Loucy (cell line): ENCODE results near the gene PAFAH1B1.

ENCODE experiments used
- H2AFZ ChIP-seq: fragments of 200-600 bp; sonication (generic); 2 replicates; pipeline ENCODE4 v1.6.0; 2016; ENCODE audit warnings: antibody characterized with exemption, mild to moderate bottlenecking, low read length, moderate library complexity
- H3F3A ChIP-seq: fragments of 200-600 bp; 2 replicates; pipeline ENCODE4 v1.6.0; 2016; ENCODE audit warnings: antibody characterized with exemption, low read depth, mild to moderate bottlenecking
- H3K27me3 ChIP-seq: fragments of 200-600 bp; sonication (generic); 2 replicates; pipeline ENCODE4 v1.6.1; 2014; ENCODE audit warnings: low read length, mild to moderate bottlenecking; ENCODE audit not compliant: insufficient read depth, poor library complexity, severe bottlenecking
- H3K36me3 ChIP-seq: fragments of 200-600 bp; sonication (generic); 2 replicates; pipeline ENCODE4 v1.6.1; 2016; ENCODE audit warnings: low read length; ENCODE audit not compliant: insufficient read depth
- H3K4me1 ChIP-seq: fragments of 200-600 bp; sonication (generic); 2 replicates; pipeline ENCODE4 v1.5.1; 2014; ENCODE audit warnings: low read length, mild to moderate bottlenecking; ENCODE audit not compliant: insufficient read depth, poor library complexity, severe bottlenecking
- H3K4me2 ChIP-seq: fragments of 200-600 bp; sonication (generic); 2 replicates; pipeline ENCODE4 v1.6.0; 2014; ENCODE audit warnings: antibody characterized with exemption, low read length, low read depth, mild to moderate bottlenecking; ENCODE audit not compliant: poor library complexity, severe bottlenecking
- H3K4me3 ChIP-seq: fragments of 200-600 bp; sonication (generic); 2 replicates; pipeline ENCODE4 v1.5.1; 2014; ENCODE audit warnings: low read length, mild to moderate bottlenecking, mixed read lengths; ENCODE audit not compliant: poor library complexity, severe bottlenecking
- H3K79me2 ChIP-seq: fragments of 200-600 bp; sonication (generic); 2 replicates; pipeline ENCODE4 v1.6.1; 2014; ENCODE audit warnings: low read length; ENCODE audit not compliant: insufficient read depth
- H3K9ac ChIP-seq: fragments of 200-600 bp; sonication (generic); 2 replicates; pipeline ENCODE4 v1.6.0; 2014; ENCODE audit warnings: mild to moderate bottlenecking, low read depth, low read length, moderate library complexity; ENCODE audit not compliant: poor library complexity, severe bottlenecking
- H3K9me2 ChIP-seq: fragments of 200-600 bp; sonication (generic); replicated peaks from 2 replicates; pipeline ENCODE4 v1.6.1; 2016; ENCODE audit warnings: low read depth, low read length, mixed read lengths
- H3K9me3 ChIP-seq: fragments of 200-600 bp; sonication (generic); 2 replicates; pipeline ENCODE4 v1.6.1; 2014; ENCODE audit warnings: mild to moderate bottlenecking, antibody characterized with exemption, low read length, low read depth; ENCODE audit not compliant: insufficient read depth
- H4K20me1 ChIP-seq: fragments of 200-600 bp; sonication (generic); 2 replicates; pipeline ENCODE4 v1.6.0; 2014; ENCODE audit warnings: antibody characterized with exemption, low read length, mild to moderate bottlenecking; ENCODE audit not compliant: insufficient read depth, poor library complexity, severe bottlenecking
- CTCF ChIP-seq: fragments of 200-600 bp; sonication (generic); conservative IDR thresholded peaks from 2 replicates; pipeline ENCODE4 v1.5.1; 2014; ENCODE audit warnings: mild to moderate bottlenecking, antibody characterized with exemption, low read length
- EZH2phosphoT487 ChIP-seq: fragments of 200-600 bp; IDR thresholded peaks from 2 replicates; pipeline ENCODE4 v1.6.1; 2018; ENCODE audit warnings: antibody characterized with exemption, mild to moderate bottlenecking, moderate library complexity, borderline replicate concordance

Gene PAFAH1B1

GRCh38 chr17:2708585-2709182 is 115.2 kb downstream of the PAFAH1B1 start:
- Histone ChIP-seq H4K20me1 (peaks cover 46% of the 10 kb centered on the region), H3K4me3 (peak overlapping the region; percentile 78), H3K79me2 (peaks cover 80% of the 10 kb centered on the region), H2AFZ (no peak overlapping the region), H3K27me3 (no peaks in the 10 kb centered on the region), H3K4me2 (peak overlapping the region; percentile 99), H3K36me3 (no peaks in the 10 kb centered on the region), H3K9me2 (no peaks in the 10 kb centered on the region), H3K9ac (peak overlapping the region; percentile 74), H3F3A (no peaks in the 10 kb centered on the region), H3K9me3 (no peaks in the 10 kb centered on the region), H3K4me1 (peaks cover 39% of the 10 kb centered on the region)
- TF ChIP-seq EZH2phosphoT487 = no peak
- TF ChIP-seq CTCF = no peak

GRCh38 chr17:2709183-2709661 is 115.8 kb downstream of the PAFAH1B1 start:
- H3K9me2 ChIP-seq = no peaks in the 10 kb centered on the region
- peak overlapping the region; percentile 74 for H3K9ac ChIP-seq
- H3K9me3 ChIP-seq = no peaks in the 10 kb centered on the region
- H3K79me2 ChIP-seq = peaks cover 84% of the 10 kb centered on the region
- TF ChIP-seq CTCF = no peak
- TF ChIP-seq EZH2phosphoT487 = no peak
- no peaks in the 10 kb centered on the region for H3K36me3 ChIP-seq
- peaks cover 42% of the 10 kb centered on the region for H3K4me1 ChIP-seq
- H4K20me1 ChIP-seq = peaks cover 45% of the 10 kb centered on the region
- no peaks in the 10 kb centered on the region for H3F3A ChIP-seq
- H2AFZ ChIP-seq = no peak overlapping the region
- H3K4me3 ChIP-seq = peak overlapping the region; percentile 78
- no peaks in the 10 kb centered on the region for H3K27me3 ChIP-seq
- H3K4me2 ChIP-seq = peak overlapping the region; percentile 99

GRCh38 chr17:2710071-2710802 is 116.8 kb downstream of the PAFAH1B1 start:
- H3K4me3 ChIP-seq = peak overlapping the region; percentile 78
- peak overlapping the region; percentile 74 for H3K9ac ChIP-seq
- TF ChIP-seq CTCF (no peak), EZH2phosphoT487 (no peak)
- peaks cover 42% of the 10 kb centered on the region for H3K4me1 ChIP-seq
- peaks cover 43% of the 10 kb centered on the region for H4K20me1 ChIP-seq
- no peaks in the 10 kb centered on the region for H3K36me3 ChIP-seq
- H2AFZ ChIP-seq = no peak overlapping the region
- no peaks in the 10 kb centered on the region for H3K9me3 ChIP-seq
- peaks cover 77% of the 10 kb centered on the region for H3K79me2 ChIP-seq
- no peaks in the 10 kb centered on the region for H3F3A ChIP-seq
- H3K27me3 ChIP-seq = no peaks in the 10 kb centered on the region
- peak overlapping the region; percentile 99 for H3K4me2 ChIP-seq
- H3K9me2 ChIP-seq = no peaks in the 10 kb centered on the region
